ENCODE measurements around the gene MT1X. TPM values are rescaled to one million over a fixed set of nuclear protein-coding genes. Genes with fewer than 3 reads are reported as not detected.
"Not testable (repeated sequence)": the region's sequence is repeated elsewhere in the genome, so short reads cannot be mapped to it uniquely, and the experiment has no call there.

The MT1X gene
- total RNA-seq, 1 donor from 2014 or later = 105 TPM

DNA sequence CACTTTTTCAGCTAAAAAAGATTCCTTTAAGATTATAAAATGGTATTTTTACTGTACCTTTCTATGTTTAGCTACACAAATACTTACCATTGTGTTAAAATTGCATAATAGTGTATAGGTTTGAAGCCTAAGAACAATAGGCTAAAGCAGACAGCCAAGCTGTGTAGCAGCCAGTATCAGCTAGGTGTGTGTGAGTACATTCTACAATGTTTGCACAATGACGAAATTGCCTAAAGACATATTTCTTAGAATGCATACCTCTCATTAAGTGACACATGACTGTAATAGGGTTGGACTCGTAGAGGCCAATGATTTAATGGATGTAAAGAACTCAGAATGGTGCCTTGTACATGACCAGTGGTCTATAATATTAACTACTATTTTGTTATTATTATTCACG is 32.5 kb upstream of the MT1X start:
- DNase-seq = no peak
- intact Hi-C loops (cut with DNase I) = no loop called here
- no peak for ATAC-seq (ENCODE audit: poor library complexity)

DNA sequence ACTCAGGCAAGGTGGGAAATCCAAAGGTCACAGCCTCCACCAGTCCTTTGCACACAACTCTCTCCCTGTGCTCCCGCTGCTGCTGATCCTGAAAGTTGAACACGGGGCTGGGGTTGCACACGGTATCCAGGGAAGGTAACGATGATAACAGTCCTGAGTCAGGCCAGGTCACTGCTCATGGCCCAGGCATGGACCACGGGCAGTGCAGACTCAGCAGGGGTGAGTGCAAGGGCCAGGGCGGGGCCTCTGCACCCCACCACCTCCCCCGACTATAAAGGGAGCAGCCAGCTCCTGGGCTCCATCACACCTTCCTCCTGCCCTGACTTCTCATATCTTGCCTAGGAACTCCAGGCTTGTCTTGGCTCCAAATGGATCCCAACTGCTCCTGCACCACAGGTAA is 30.7 kb upstream of the MT1X start, which contains the start of gene MT1B:
Gene MT1B, plus strand, starts transcription at position 301 of the 400 bp plus-strand sequence. Its CDS starts 68 bp downstream, at position 369.
- intact Hi-C loops (cut with DNase I) = no loop called here
- DNase-seq (no peak), ATAC-seq (ENCODE audit: poor library complexity) (no peak)

DNA sequence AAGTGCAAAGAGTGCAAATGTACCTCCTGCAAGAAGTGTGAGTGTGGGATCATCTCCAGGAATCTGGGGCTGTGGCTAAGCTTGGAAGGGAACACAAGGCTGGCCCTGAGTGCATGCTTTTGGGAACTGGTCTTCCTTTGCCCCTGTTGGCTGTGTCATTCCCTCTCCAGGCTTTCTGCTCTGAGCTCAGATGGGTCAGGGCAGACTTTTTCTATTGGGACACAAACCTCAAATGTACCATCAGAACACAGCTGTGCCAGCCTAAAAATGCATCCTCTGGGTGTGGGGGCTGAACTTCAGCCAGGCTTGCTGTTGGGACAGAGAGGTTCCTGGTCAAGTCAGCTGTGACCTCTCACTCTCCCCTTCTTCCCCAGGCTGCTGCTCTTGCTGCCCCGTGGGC is 29.7 kb upstream of the MT1X start:
- intact Hi-C loops (cut with DNase I) = no loop called here
- DNase-seq (no peak), ATAC-seq (ENCODE audit: poor library complexity) (no peak)

DNA sequence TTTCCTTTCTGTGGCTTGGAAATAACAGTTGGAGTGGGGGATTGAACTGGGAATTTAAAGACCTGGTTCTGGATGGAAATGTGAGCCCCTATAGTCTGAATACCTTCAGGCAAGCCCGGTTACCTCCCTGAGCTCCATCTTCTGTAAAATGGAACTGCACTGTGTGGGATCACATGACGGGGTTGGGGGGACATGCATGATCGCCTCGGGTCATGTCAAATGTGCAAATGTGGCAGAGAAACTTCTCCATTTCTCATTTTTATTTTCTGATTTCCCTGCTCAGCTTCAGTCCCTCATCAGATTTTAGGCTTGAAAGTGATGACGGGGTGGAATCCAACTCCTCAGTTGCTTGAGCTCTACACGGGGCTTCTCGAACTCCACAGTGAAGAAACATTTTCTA is 29.1 kb upstream of the MT1X start:
- ATAC-seq (ENCODE audit: poor library complexity) = no peak
- intact Hi-C loops (cut with DNase I) = no loop called here
- DNase-seq = no peak

DNA sequence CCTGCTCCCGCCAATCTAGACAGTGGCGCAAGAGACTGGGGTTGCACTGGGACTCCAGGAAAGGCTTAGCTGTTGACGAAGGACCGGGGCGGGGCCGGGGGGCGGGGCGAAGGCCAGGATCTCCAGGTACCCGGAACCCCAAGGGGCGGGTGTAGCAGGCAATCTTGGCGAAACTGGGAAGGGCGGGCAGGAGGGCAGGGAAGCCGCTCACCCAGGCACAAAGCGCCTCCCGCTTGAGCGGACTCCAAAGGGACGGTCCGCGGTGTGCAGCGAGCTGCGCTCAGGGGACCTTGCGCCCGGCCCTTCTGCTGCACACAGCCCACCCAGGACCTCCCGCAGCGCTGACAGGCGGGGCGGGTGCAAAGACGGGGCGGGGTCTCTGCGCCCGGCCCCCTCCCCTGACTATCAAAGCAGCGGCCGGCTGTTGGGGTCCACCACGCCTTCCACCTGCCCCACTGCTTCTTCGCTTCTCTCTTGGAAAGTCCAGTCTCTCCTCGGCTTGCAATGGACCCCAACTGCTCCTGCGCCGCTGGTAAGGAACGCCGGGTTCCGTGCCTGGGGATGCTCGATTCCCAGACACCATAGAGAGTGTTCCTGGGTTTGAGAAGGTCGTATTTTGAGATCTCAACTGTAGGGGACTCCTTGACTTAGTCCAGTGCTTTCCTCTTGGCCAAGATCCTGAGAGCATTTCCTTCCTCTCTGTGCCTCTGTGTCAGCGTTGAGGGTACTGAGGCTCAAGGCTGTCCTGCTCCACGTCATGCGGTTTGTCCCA is 24.5 kb upstream of the MT1X start, which contains the start of gene MT1F:
Gene MT1F, plus strand, starts transcription at position 405 of the 772 bp plus-strand sequence. Its CDS starts 100 bp downstream, at position 505.
- intact Hi-C loops (cut with DNase I) = no loop called here

GRCh38 chr16:56658327-56658875 is 23.9 kb upstream of the MT1X start:
- intact Hi-C loops (cut with DNase I) = no loop called here
- no peak for ATAC-seq (ENCODE audit: poor library complexity)
- peak; percentile 80 for DNase-seq

More for the DNA sequence above, 24.5 kb upstream of the MT1X start, which contains the start of gene MT1F:
- ATAC-seq (ENCODE audit: poor library complexity) = peak; percentile 93
- DNase-seq = peak; percentile 84

DNA sequence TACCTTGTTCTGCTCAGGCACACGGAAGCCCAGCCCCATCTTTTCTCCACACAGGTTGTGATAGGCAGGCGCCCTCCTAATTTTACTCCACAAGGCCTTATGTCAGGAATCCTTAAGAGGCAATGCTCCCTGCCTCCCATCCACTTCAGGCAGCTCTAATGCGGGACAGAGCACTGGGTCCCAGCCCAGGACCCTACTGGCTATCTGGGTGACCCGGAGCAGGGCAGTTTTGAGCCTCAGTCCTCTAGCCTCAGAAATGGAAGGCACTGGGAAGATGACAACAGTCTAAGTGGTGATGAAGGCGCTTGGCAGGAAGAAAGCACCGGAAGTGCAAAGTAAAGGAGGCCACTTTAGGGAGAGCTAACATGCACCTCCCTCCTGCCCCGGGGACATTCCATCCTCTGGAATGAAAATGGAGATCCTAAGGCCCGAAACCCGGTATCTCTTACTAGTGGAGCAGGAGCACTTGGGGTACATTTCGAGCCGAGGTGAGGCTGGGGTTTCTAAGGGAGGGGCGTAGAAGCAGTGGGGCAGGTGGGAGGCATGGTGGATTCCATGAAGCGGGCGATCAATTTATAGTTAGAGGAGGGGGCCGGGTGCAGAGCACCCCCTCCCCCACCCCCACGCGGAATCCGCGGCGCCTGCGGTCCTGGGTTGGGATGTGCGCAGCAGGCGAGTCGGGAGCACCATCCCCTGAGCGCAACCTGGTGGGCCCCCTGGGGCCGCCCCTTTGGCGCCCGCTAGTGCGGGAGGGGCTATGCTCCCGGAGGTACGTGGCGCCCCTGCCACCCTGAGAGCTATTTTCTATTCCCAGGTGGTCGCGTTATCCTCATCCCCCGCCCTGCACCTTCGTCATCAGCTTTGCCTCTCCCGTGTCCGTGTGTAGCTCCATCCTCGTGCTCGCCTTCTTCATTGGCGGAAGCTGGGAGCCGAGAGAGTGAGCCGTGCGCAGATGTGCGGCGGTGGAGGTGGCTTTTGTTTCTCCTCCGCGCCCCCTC is 19.6 kb upstream of the MT1X start:
- DNase-seq = no peak
- ATAC-seq (ENCODE audit: poor library complexity) = no peak
- intact Hi-C loops (cut with DNase I) = no loop called here

- intact Hi-C loops (cut with DNase I) = no loop called here
- ATAC-seq (ENCODE audit: poor library complexity) = no peak
- DNase-seq = no peak
These were observed 17.8 kb upstream of the MT1X start for GRCh38 chr16:56664506-56664905.

DNA sequence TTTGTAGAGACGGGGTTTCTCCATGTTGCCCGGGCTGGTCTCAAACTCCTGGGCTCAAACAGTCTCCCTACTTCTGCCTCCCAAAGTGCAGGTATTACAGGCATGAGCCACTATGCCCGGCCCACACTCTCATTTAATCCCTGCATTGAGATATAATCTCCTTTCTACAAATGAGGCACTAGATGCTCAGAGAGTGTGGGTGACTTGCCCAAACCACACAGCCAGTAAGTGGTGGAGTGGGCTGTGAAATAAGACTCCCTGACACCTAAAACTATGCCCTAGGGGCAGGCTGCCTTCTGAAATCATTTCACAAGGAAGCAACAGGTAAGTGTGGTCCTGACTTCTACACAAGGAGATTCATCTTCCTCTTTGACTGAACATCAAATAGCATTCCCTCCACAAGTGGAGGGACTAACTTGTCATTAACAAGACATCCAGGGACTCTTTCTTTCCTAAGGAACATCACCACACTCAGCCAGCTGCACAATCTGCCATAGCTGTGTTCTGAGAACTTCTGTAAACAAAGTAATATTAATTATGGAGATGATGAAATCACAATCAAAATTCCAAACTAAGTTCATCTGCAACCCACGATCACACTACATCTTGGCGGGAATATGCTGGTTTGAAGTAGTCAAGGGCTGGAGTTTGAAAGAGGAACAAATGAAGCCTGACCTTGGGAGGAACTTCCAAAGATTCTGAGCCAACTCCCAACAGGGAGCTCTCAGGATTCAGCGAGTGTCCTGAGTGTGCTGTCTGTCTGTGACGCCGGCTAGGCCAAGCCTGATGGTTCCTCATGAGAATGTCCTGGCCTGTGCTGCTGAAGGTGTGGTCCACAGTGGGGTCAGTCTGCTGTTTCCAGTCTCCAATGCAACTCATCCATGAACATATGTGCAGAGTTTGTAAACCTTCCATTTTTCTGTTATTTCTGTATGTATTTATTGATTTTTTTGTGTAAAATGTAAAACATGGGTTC is 16.7 kb upstream of the MT1X start:
- ATAC-seq (ENCODE audit: poor library complexity); DNase-seq; intact Hi-C loops (cut with DNase I): not testable (repeated sequence)

DNA sequence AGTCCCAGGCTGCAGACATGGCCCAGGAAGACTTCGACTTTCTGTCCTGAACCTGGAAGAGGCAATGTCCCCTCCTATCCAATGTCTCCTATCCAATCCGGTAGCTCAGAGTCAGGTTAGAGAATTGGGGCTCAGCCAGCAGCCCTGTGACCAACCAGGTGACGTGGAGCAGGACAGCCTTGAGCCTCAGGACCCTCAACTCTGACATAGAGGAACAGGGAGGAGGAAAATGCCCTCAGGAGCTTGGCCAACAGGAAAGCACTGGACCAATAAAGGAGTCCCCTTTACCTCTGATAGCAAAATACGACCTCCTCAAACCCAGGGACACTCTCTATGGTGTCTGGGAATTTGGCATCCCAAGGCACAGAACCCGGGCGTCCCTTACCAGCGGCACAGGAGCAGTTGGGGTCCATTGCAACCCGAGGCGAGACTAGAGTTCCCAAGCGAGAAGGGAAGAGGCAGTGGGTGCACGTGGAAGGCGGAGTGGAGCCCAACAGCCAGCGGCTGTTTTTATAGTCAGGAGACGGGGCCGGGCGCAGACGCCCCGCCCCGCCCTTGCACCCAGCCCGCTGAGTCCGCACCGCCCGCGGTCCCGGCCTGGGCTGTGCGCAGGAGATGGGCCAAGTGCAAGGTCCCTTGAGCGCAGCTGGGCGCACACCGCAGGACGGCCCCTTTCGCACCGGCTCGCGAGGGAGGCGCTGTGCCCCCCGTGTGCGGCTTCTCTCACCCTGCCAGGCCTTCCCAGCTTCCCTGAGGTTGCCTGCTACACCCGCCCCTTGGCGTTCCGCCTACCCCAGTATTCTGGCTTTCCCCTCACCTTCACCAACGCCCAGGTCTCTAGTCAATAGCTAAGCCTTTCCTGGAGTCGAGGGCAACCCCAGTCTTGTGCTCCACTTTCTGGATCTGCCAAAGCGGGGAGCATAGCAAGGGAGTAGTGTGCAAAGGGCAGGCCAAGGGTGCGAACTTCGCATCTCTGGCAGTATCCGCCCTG is 14.4 kb upstream of the MT1X start, which contains the start of gene MT1G:
Gene MT1G, minus strand, starts transcription at position 485 of the 991 bp plus-strand sequence. Its CDS starts 72 bp downstream, at position 413.
- intact Hi-C loops (cut with DNase I) = no loop called here
- DNase-seq (peak; percentile 74), ATAC-seq (ENCODE audit: poor library complexity) (peak; percentile 93)

- peak; percentile 6 for ATAC-seq (ENCODE audit: poor library complexity)
- no peak for DNase-seq
- intact Hi-C loops (cut with DNase I) = no loop called here
These were observed 13.0 kb upstream of the MT1X start, which contains the start of gene MT1H for GRCh38 chr16:56669005-56669839. MT1H (plus strand) TSS chr16:56669814; CDS start chr16:56669885, 71 bp downstream.

GRCh38 chr16:56669840-56670619 is 12.2 kb upstream of the MT1X start:
- DNase-seq (no peak), ATAC-seq (ENCODE audit: poor library complexity) (no peak)
- intact Hi-C loops (cut with DNase I) = no loop called here

- ATAC-seq (ENCODE audit: poor library complexity) = no peak
- intact Hi-C loops (cut with DNase I) = no loop called here
- no peak for DNase-seq
These were observed 11.7 kb upstream of the MT1X start for GRCh38 chr16:56670620-56670934.

DNA sequence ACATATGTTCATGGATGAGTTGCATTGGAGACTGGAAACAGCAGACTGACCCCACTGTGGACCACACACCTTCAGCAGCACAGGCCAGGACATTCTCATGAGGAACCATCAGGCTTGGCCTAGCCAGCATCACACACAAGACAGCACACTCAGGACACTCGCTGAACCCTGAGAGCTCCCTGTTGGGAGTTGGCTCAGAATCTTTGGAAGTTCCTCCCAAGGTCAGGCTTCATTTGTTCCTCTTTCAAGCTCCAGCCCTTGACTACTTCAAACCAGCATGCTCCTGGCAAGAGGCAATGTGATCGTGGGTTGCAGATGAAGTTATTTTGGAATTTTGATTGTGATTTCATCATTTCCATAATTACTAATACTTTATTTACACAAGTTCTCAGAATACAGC is 10.6 kb upstream of the MT1X start:
- intact Hi-C loops (cut with DNase I) = loop anchor here (2.0 kb wide), 1 partner anchor 31 kb away; no protein-coding TSS in a partner anchor
- ATAC-seq (ENCODE audit: poor library complexity); DNase-seq: not testable (repeated sequence)

- intact Hi-C loops (cut with DNase I) = loop anchor here (2.0 kb wide), 1 partner anchor 31 kb away; no protein-coding TSS in a partner anchor
- not testable (repeated sequence) for DNase-seq; ATAC-seq (ENCODE audit: poor library complexity)
These were observed 10.1 kb upstream of the MT1X start for GRCh38 chr16:56672171-56672570.

All from Right ventricle myocardium superior (tissue), 1 donor.